ENCODE data around the gene PMVK. TPM values are rescaled to one million over a fixed set of nuclear protein-coding genes. Genes with fewer than 3 reads are reported as not detected.
A peak's percentile ranks its signal among the peaks of the same experiment; 100 is the strongest.

PMVK gene
- total and polyA plus RNA-seq, 2 of the 8 experiments (the other 6 are each of a cell fraction or from before 2014, with no cell fraction given) = 23.8 to 26.5 TPM

GRCh38 chr1:154970631-154971340, 34.3 kb upstream of the PMVK start, which contains the start of gene SHC1 (continued):
- TF ChIP-seq, protein P1, sequence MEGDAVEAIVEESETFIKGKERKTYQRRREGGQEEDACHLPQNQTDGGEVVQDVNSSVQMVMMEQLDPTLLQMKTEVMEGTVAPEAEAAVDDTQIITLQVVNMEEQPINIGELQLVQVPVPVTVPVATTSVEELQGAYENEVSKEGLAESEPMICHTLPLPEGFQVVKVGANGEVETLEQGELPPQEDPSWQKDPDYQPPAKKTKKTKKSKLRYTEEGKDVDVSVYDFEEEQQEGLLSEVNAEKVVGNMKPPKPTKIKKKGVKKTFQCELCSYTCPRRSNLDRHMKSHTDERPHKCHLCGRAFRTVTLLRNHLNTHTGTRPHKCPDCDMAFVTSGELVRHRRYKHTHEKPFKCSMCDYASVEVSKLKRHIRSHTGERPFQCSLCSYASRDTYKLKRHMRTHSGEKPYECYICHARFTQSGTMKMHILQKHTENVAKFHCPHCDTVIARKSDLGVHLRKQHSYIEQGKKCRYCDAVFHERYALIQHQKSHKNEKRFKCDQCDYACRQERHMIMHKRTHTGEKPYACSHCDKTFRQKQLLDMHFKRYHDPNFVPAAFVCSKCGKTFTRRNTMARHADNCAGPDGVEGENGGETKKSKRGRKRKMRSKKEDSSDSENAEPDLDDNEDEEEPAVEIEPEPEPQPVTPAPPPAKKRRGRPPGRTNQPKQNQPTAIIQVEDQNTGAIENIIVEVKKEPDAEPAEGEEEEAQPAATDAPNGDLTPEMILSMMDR (IDR thresholded peaks at IDR 0.05; ENCODE audit: control extremely low read depth in 1 of 3, insufficient read depth in 1 of 3, low read depth in 1 of 3, low read length in 3 of 3) = peak in 1 of 3 experiments; percentile 5; a peak in 1 of 4 replicates
- no peak for TF ChIP-seq FOSL1 (IDR thresholded peaks at IDR 0.05; ENCODE audit: insufficient read depth, low read depth, low read length)
- no peak for TF ChIP-seq KDM5A (IDR thresholded peaks at IDR 0.05; ENCODE audit: low read length)
- TF ChIP-seq CHD2 (IDR thresholded peaks at IDR 0.05; ENCODE audit: low read length) = no peak
- no peak for TF ChIP-seq USF2 (IDR thresholded peaks at IDR 0.05; ENCODE audit: low read length)
- TF ChIP-seq SP4 (IDR thresholded peaks at IDR 0.05; ENCODE audit: low read length) = peak; percentile 71; the same call in 1 of the 2 replicates
- TF ChIP-seq GABPA (IDR thresholded peaks at IDR 0.05; ENCODE audit: borderline replicate concordance, insufficient read depth, low read length) = no peak
- no peak for TF ChIP-seq PHF8 (conservative IDR thresholded peaks at IDR 0.05; ENCODE audit: low read depth, low read length)
- peak; percentile 1; the same call in 1 of the 2 replicates for TF ChIP-seq EGR1 (IDR thresholded peaks at IDR 0.05; ENCODE audit: borderline replicate concordance, low read depth, low read length)
- TF ChIP-seq SUZ12 (IDR thresholded peaks at IDR 0.05; ENCODE audit: low read length) = no peak
- TF ChIP-seq SP2 (IDR thresholded peaks at IDR 0.05; ENCODE audit: low read length) = no peak
- TF ChIP-seq NANOG (IDR thresholded peaks at IDR 0.05; ENCODE audit: insufficient read depth, low read depth, low read length, poor library complexity, severe bottlenecking) = no peak
- no peak for TF ChIP-seq RNF2 (IDR thresholded peaks at IDR 0.05; ENCODE audit: borderline replicate concordance, low read depth, low read length, missing control alignments, poor library complexity, severe bottlenecking)
- no peak for TF ChIP-seq KDM1A (IDR thresholded peaks at IDR 0.05; ENCODE audit: borderline replicate concordance, low read length)
- no peak for TF ChIP-seq NRF1 (IDR thresholded peaks at IDR 0.05; ENCODE audit: low read depth, low read length)
- TF ChIP-seq SIX5 (IDR thresholded peaks at IDR 0.05; ENCODE audit: low read depth, low read length) = no peak
- 0 out of 2 replicates have a peak, but pooled peaks have one; percentile 48 for TF ChIP-seq RBBP5 (IDR thresholded peaks at IDR 0.05; ENCODE audit: borderline replicate concordance, low read depth, low read length)
- TF ChIP-seq HDAC6 (IDR thresholded peaks at IDR 0.05; ENCODE audit: low read depth, low read length) = no peak
- no peak for TF ChIP-seq KDM4A (IDR thresholded peaks at IDR 0.05; ENCODE audit: low read depth, low read length, severe bottlenecking)

All from H1 (cell line).